ENCODE data around the gene ELFN2.
A peak's percentile ranks its signal among the peaks of the same experiment; 100 is the strongest.
"Not testable (repeated sequence)": the region's sequence is repeated elsewhere in the genome, so short reads cannot be mapped to it uniquely, and the experiment has no call there.

ELFN2 gene

GRCh38 chr22:37334859-37335805 is 92.1 kb downstream of the ELFN2 start:
- DNase-seq = peak; percentile 13

GRCh38 chr22:37334461-37334858 is 92.8 kb downstream of the ELFN2 start:
- DNase-seq = no peak

GRCh38 chr22:37333724-37334460 is 93.4 kb downstream of the ELFN2 start:
- DNase-seq = no peak

GRCh38 chr22:37331856-37332536 is 95.3 kb downstream of the ELFN2 start:
- DNase-seq = no peak

- DNase-seq = peak; percentile 28
These were observed 96.2 kb downstream of the ELFN2 start for GRCh38 chr22:37331034-37331428.

- peak; percentile 77 for DNase-seq
These were observed 96.9 kb downstream of the ELFN2 start for GRCh38 chr22:37330200-37331033.

- DNase-seq = peak; percentile 20
These were observed 97.8 kb downstream of the ELFN2 start for GRCh38 chr22:37329238-37330140.

GRCh38 chr22:37328538-37329237 is 98.6 kb downstream of the ELFN2 start:
- DNase-seq = not testable (repeated sequence)

GRCh38 chr22:37328017-37328416 is 99.3 kb downstream of the ELFN2 start:
- DNase-seq = peak; percentile 73

- no peak for DNase-seq
These were observed 100.6 kb downstream of the ELFN2 start for GRCh38 chr22:37326726-37327125.

- no peak for DNase-seq
These were observed 102.3 kb downstream of the ELFN2 start for GRCh38 chr22:37325039-37325395.

GRCh38 chr22:37324340-37325038 is 102.8 kb downstream of the ELFN2 start:
- DNase-seq = no peak

GRCh38 chr22:37320726-37321677 is 106.3 kb downstream of the ELFN2 start:
- no peak for DNase-seq

- DNase-seq = no peak
These were observed 107.8 kb downstream of the ELFN2 start for GRCh38 chr22:37319469-37319868.

GRCh38 chr22:37318364-37319109 is 108.7 kb downstream of the ELFN2 start:
- DNase-seq = no peak

Data from fibroblast of skin of scalp (primary cell).